Mononuclear cell (primary cell): ENCODE data around the gene NAXE. TPM values are rescaled to one million over a fixed set of nuclear protein-coding genes. Genes with fewer than 3 reads are reported as not detected.
"Not testable (repeated sequence)": the region's sequence is repeated elsewhere in the genome, so short reads cannot be mapped to it uniquely, and the experiment has no call there.

Source experiments
- H3K27me3 ChIP-seq: 2 replicates; pipeline ENCODE4 v1.6.0; 2011; ENCODE audit warnings: low read length, control low read depth; ENCODE audit not compliant: insufficient read depth
- H3K4me1 ChIP-seq: 2 replicates; pipeline ENCODE4 v1.5.1; 2011; ENCODE audit warnings: mild to moderate bottlenecking, low read length, control low read depth; ENCODE audit not compliant: insufficient read depth
- H3K4me3 ChIP-seq: 2 replicates; pipeline ENCODE4 v1.5.1; 2011; ENCODE audit warnings: mild to moderate bottlenecking, low read length, moderate library complexity
- H3K9me3 ChIP-seq: 2 replicates; pipeline ENCODE4 v1.5.1; 2011; ENCODE audit warnings: low read depth, mild to moderate bottlenecking, control low read depth, low read length
- total RNA-seq: library from RNA; depleted of rRNA; stranded (reverse); fragments of >200 nt; gene quantifications from one replicate; pipeline ENCODE4 v1.2.3, GENCODE V29; 2012

Gene NAXE
- total RNA-seq, 1 donor: 23.9 TPM

GRCh38 chr1:156615946-156616345, 24.4 kb downstream of the NAXE start:
- Histone ChIP-seq H3K4me3 (no peak overlapping the region), H3K27me3 (peaks cover 40% of the 10 kb centered on the region), H3K4me1 (no peaks in the 10 kb centered on the region), H3K9me3 (no peaks in the 10 kb centered on the region)

GRCh38 chr1:156616463-156616862, 24.9 kb downstream of the NAXE start:
- H3K27me3 ChIP-seq: peaks cover 40% of the 10 kb centered on the region
- no peak overlapping the region for H3K4me3 ChIP-seq
- H3K9me3 ChIP-seq: no peaks in the 10 kb centered on the region
- H3K4me1 ChIP-seq: no peaks in the 10 kb centered on the region

- Histone ChIP-seq H3K9me3 (no peaks in the 10 kb centered on the region), H3K4me3 (no peak within 1 kb of the TSS), H3K27me3 (peaks cover 52% of the 10 kb centered on the region), H3K4me1 (peaks cover 2% of the 10 kb centered on the region)
Observed at GRCh38 chr1:156618853-156619581, 27.4 kb downstream of the NAXE start, which contains the start of gene HAPLN2. HAPLN2 (plus strand) TSS chr1:156619415; CDS start chr1:156623491, 4,076 bp downstream.

GRCh38 chr1:156619582-156619955, 28.0 kb downstream of the NAXE start:
- no peaks in the 10 kb centered on the region for H3K9me3 ChIP-seq
- H3K4me1 ChIP-seq: peaks cover 8% of the 10 kb centered on the region
- H3K4me3 ChIP-seq: no peak overlapping the region
- peaks cover 58% of the 10 kb centered on the region for H3K27me3 ChIP-seq

GRCh38 chr1:156622581-156623297, 31.2 kb downstream of the NAXE start:
- no peak overlapping the region for H3K4me3 ChIP-seq
- no peaks in the 10 kb centered on the region for H3K9me3 ChIP-seq
- peaks cover 71% of the 10 kb centered on the region for H3K27me3 ChIP-seq
- peaks cover 20% of the 10 kb centered on the region for H3K4me1 ChIP-seq

- Histone ChIP-seq H3K4me1 (peaks cover 20% of the 10 kb centered on the region), H3K4me3 (no peak overlapping the region), H3K27me3 (peaks cover 68% of the 10 kb centered on the region), H3K9me3 (no peaks in the 10 kb centered on the region)
Observed at GRCh38 chr1:156623946-156624813, 32.6 kb downstream of the NAXE start.

- peaks cover 60% of the 10 kb centered on the region for H3K27me3 ChIP-seq
- no peak overlapping the region for H3K4me3 ChIP-seq
- H3K4me1 ChIP-seq: peaks cover 20% of the 10 kb centered on the region
- no peaks in the 10 kb centered on the region for H3K9me3 ChIP-seq
Observed at GRCh38 chr1:156624814-156625435, 33.3 kb downstream of the NAXE start.

- H3K4me1 ChIP-seq: peaks cover 20% of the 10 kb centered on the region
- H3K9me3 ChIP-seq: no peaks in the 10 kb centered on the region
- peaks cover 55% of the 10 kb centered on the region for H3K27me3 ChIP-seq
- H3K4me3 ChIP-seq: no peak overlapping the region
Observed at GRCh38 chr1:156625436-156626078, 34.0 kb downstream of the NAXE start.

GRCh38 chr1:156626079-156626438, 34.5 kb downstream of the NAXE start:
- Histone ChIP-seq H3K4me1 (peaks cover 20% of the 10 kb centered on the region), H3K9me3 (no peaks in the 10 kb centered on the region), H3K4me3 (no peak overlapping the region), H3K27me3 (peaks cover 56% of the 10 kb centered on the region)

- Histone ChIP-seq H3K4me1 (peaks cover 20% of the 10 kb centered on the region), H3K4me3 (no peak overlapping the region), H3K9me3 (no peaks in the 10 kb centered on the region), H3K27me3 (peaks cover 53% of the 10 kb centered on the region)
Observed at GRCh38 chr1:156627313-156627880, 35.8 kb downstream of the NAXE start.

GRCh38 chr1:156629823-156630449, 38.4 kb downstream of the NAXE start:
- H3K4me1 ChIP-seq: peaks cover 10% of the 10 kb centered on the region
- no peak overlapping the region for H3K4me3 ChIP-seq
- no peaks in the 10 kb centered on the region for H3K9me3 ChIP-seq
- peaks cover 45% of the 10 kb centered on the region for H3K27me3 ChIP-seq

- not testable (repeated sequence) for H3K4me1 ChIP-seq, H3K4me3 ChIP-seq, H3K9me3 ChIP-seq
- H3K27me3 ChIP-seq: peaks cover 32% of the 10 kb centered on the region
Observed at GRCh38 chr1:156631152-156631551, 39.6 kb downstream of the NAXE start.

- Histone ChIP-seq H3K9me3 (no peaks in the 10 kb centered on the region), H3K4me3 (no peak overlapping the region), H3K4me1 (no peaks in the 10 kb centered on the region), H3K27me3 (peaks cover 29% of the 10 kb centered on the region)
Observed at GRCh38 chr1:156632355-156632754, 40.8 kb downstream of the NAXE start.
